B cell (primary cell): ENCODE data around the gene ZFP28. TPM values are rescaled to one million over a fixed set of nuclear protein-coding genes. Genes with fewer than 3 reads are reported as not detected.

Experiments used
- ATAC-seq: fragments of 200-7000 bp; cut with Tn5 transposase; one replicate; pipeline ENCODE4 v1.10.0; 2021; ENCODE audit warnings: low read depth, mild to moderate bottlenecking, moderate number of reproducible peaks, moderate library complexity
- CTCF ChIA-PET: fragments of 350-600 bp; sonication (Branson Sonifier 250); formaldehyde crosslinking; loops from one replicate; lab custom pipeline; 2021; ENCODE audit warnings: antibody characterized with exemption, inconsistent platforms; lab: Charles Lee
- POLR2A ChIA-PET: fragments of 350-600 bp; sonication (Branson Sonifier 250); formaldehyde crosslinking; loops from one replicate; lab custom pipeline; 2021; ENCODE audit warnings: antibody characterized with exemption; lab: Charles Lee
- DNase-seq: peaks from one replicate; pipeline ENCODE4 v3.0.0; 2013
- H2AFZ ChIP-seq: 2 replicates; pipeline ENCODE4 v1.6.1; 2012; ENCODE audit warnings: mild to moderate bottlenecking, low read depth, low read length; ENCODE audit not compliant: insufficient read depth, poor library complexity, severe bottlenecking
- H3K27ac ChIP-seq, 2 donors: 1 replicate in 1 of 2; 2 replicates in 1 of 2; pipeline ENCODE4 v1.5.1; 2012 to 2013; ENCODE audit warnings: low read length in 2 of 2, mild to moderate bottlenecking in 2 of 2, moderate library complexity in 1 of 2
- H3K27me3 ChIP-seq, 4 experiments: fragments of 200-600 bp in 1 of 4; sonication (generic) in 1 of 4; replicated peaks in 1 of 4; 1 replicate in 2 of 4; 2 replicates in 2 of 4; pipeline versions ENCODE4 v1.6.1 to v1.7.0; 2013 to 2016; ENCODE audit warnings: low read length in 3 of 4, mild to moderate bottlenecking in 2 of 4, mixed read lengths in 1 of 4, moderate library complexity in 1 of 4; ENCODE audit not compliant: insufficient read depth in 4 of 4, control insufficient read depth in 3 of 4; ENCODE audit errors: control extremely low read depth in 1 of 4
- H3K36me3 ChIP-seq, 2 experiments: replicated peaks in 1 of 2; 1 replicate in 1 of 2; 2 replicates in 1 of 2; pipeline versions ENCODE4 v1.6.1 to v1.7.1; 2013; ENCODE audit warnings: low read length in 1 of 2; ENCODE audit not compliant: insufficient read depth in 2 of 2, control insufficient read depth in 1 of 2; ENCODE audit errors: control extremely low read depth in 1 of 2, extremely low read depth in 1 of 2
- H3K4me1 ChIP-seq, 2 donors: fragments of 200-600 bp in 1 of 2; sonication (generic) in 1 of 2; 1 replicate in 1 of 2; 2 replicates in 1 of 2; pipeline versions ENCODE4 v1.5.1 to v1.6.1; 2013 to 2017; ENCODE audit warnings: low read length in 2 of 2; ENCODE audit not compliant: control insufficient read depth in 2 of 2, insufficient read depth in 2 of 2
- H3K4me2 ChIP-seq: replicated peaks from 2 replicates; pipeline ENCODE3; 2012; ENCODE audit warnings: mild to moderate bottlenecking, low read depth, low read length; ENCODE audit not compliant: poor library complexity, severe bottlenecking
- H3K4me3 ChIP-seq, 5 experiments: fragments of 200-600 bp in 1 of 5; sonication (generic) in 1 of 5; 1 replicate in 3 of 5; 2 replicates in 2 of 5; pipeline versions ENCODE4 v1.5.1 to v1.7.0; 2011 to 2016; ENCODE audit warnings: low read length in 4 of 5, mild to moderate bottlenecking in 4 of 5, low read depth in 2 of 5, control low read depth in 1 of 5, moderate library complexity in 1 of 5; ENCODE audit not compliant: insufficient read depth in 1 of 5; ENCODE audit errors: control extremely low read depth in 1 of 5, extremely low read depth in 1 of 5
- H3K79me2 ChIP-seq: fragments of 200-600 bp; sonication (generic); one replicate; pipeline ENCODE4 v1.6.0; 2016; ENCODE audit warnings: low read length; ENCODE audit not compliant: control insufficient read depth, insufficient read depth
- H3K9ac ChIP-seq: fragments of 200-600 bp; sonication (generic); 2 replicates; pipeline ENCODE4 v1.6.1; 2017; ENCODE audit warnings: mild to moderate bottlenecking, low read length, moderate library complexity
- H3K9me3 ChIP-seq, 3 donors: one replicate each; pipeline versions ENCODE4 v1.6.1 to v1.7.1; 2013; ENCODE audit warnings: low read length in 2 of 3; ENCODE audit not compliant: control insufficient read depth in 2 of 3, insufficient read depth in 1 of 3; ENCODE audit errors: control extremely low read depth in 1 of 3
- H4K20me1 ChIP-seq: 2 replicates; pipeline ENCODE4 v1.6.0; 2012; ENCODE audit warnings: mild to moderate bottlenecking, low read length; ENCODE audit not compliant: insufficient read depth, control insufficient read depth, poor library complexity, severe bottlenecking
- H3K27ac Mint-ChIP-seq: one replicate; pipeline ENCODE4 v1.8.0; 2021; ENCODE audit warnings: mixed read lengths
- H3K27me3 Mint-ChIP-seq: one replicate; pipeline ENCODE4 v1.8.0; 2021; ENCODE audit warnings: mixed read lengths
- H3K4me1 Mint-ChIP-seq: one replicate; pipeline ENCODE4 v1.8.0; 2021; ENCODE audit warnings: mixed read lengths
- H3K4me3 Mint-ChIP-seq: one replicate; pipeline ENCODE4 v1.8.0; 2021; ENCODE audit warnings: mixed read lengths
- H3K9me3 Mint-ChIP-seq: one replicate; pipeline ENCODE4 v1.8.0; 2022; ENCODE audit warnings: mixed read lengths; ENCODE audit not compliant: insufficient read depth
- EZH2 ChIP-seq: IDR thresholded peaks from 2 replicates; pipeline ENCODE4 v1.6.1; 2012; ENCODE audit warnings: borderline replicate concordance, low read depth, mild to moderate bottlenecking, moderate library complexity, low read length; ENCODE audit not compliant: insufficient read depth, poor library complexity, severe bottlenecking
- WGBS: methylation state at CpG from one replicate; pipeline ENCODE4 v1.1.5; 2013; ENCODE audit warnings: missing lambda C conversion rate; ENCODE audit not compliant: insufficient coverage; 5-methylcytosine and 5-hydroxymethylcytosine counted together
- intact Hi-C: fragments of 100-400 bp; cut with micrococcal nuclease; formaldehyde crosslinking; loops from one replicate; pipeline ENCODE4 v1.10.0; 2022
- polyA plus RNA-seq: library from polyadenylated mRNA; depleted of rRNA; stranded (reverse); fragments of >200 nt; gene quantifications from 2 replicates; pipeline ENCODE4 v1.2.3, GENCODE V29; 2012
- total RNA-seq, 2 donors: library from RNA; stranded (reverse); fragments of 120-200 nt in 1 of 2; gene quantifications; 1 replicate in 1 of 2; 2 replicates in 1 of 2; pipeline versions ENCODE4 v1.2.3 to v1.2.4, GENCODE V29; 2013 to 2022
- TF ChIP-seq, protein P1 (sequence below): fragments of 200-600 bp; IDR thresholded peaks from one replicate; pipeline ENCODE4 v1.8.0; 2022; ENCODE audit warnings: antibody characterized with exemption, mild to moderate bottlenecking

ZFP28 gene
- total and polyA plus RNA-seq, 2 donors (not counting 1 experiment from before 2014, with no cell fraction given), result 2.5 to 11.6 TPM

- H3K4me3 Mint-ChIP-seq, result no peak overlapping the region
Measured at GRCh38 chr19:56577719-56578602, 39.2 kb downstream of the ZFP28 start.

DNA sequence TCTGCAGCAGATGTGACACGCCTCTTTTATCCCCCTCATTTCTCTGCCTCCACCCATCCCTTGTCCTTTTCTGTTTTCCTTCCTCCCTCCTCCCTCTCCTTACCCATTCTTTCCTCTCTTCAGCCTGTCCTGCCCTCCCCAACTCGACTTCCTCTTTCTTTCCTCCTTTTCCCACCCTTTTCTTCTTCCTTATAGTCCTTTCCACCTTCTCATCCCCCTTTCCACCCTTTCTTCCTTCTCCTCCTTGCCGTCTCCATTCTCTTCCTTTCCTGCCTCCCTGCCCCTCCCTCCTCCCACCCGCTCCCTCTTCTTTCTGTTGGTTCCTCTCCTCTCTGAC lies 55.7 kb downstream of the ZFP28 start:
- Histone ChIP-seq H3K9ac (peak overlapping the region; percentile 91), H2AFZ (peak overlapping the region; percentile 100), H3K4me3 (peak overlapping the region in 3 of 5 experiments; percentile 68 to 88 (median 81)), H3K27ac (peak overlapping the region in 1 of 2 donors; percentile 88), H3K4me1 (peaks cover 11 to 20% of the 10 kb centered on the region in 2 donors), H3K4me2 (peak overlapping the region; percentile 96), H3K27me3 (peaks cover 0 to 7% (median 0%) of the 10 kb centered on the region in 4 experiments), H4K20me1 (no peaks in the 10 kb centered on the region), H3K9me3 (peaks cover 0 to 23% (median 1%) of the 10 kb centered on the region in 3 donors), H3K79me2 (peaks cover 39% of the 10 kb centered on the region), H3K36me3 (no peaks in the 10 kb centered on the region)
- ATAC-seq (no peak), DNase-seq (no peak)
- Mint-ChIP-seq H3K27ac (peak overlapping the region; percentile 76), H3K4me1 (peaks cover 19% of the 10 kb centered on the region), H3K27me3 (no peaks in the 10 kb centered on the region), H3K4me3 (peak overlapping the region; percentile 93), H3K9me3 (peaks cover 5% of the 10 kb centered on the region)
- intact Hi-C loops, result loop anchor here (10.0 kb wide), 1 partner anchor 50 kb away; no protein-coding TSS in a partner anchor
- TF ChIP-seq, protein P1, sequence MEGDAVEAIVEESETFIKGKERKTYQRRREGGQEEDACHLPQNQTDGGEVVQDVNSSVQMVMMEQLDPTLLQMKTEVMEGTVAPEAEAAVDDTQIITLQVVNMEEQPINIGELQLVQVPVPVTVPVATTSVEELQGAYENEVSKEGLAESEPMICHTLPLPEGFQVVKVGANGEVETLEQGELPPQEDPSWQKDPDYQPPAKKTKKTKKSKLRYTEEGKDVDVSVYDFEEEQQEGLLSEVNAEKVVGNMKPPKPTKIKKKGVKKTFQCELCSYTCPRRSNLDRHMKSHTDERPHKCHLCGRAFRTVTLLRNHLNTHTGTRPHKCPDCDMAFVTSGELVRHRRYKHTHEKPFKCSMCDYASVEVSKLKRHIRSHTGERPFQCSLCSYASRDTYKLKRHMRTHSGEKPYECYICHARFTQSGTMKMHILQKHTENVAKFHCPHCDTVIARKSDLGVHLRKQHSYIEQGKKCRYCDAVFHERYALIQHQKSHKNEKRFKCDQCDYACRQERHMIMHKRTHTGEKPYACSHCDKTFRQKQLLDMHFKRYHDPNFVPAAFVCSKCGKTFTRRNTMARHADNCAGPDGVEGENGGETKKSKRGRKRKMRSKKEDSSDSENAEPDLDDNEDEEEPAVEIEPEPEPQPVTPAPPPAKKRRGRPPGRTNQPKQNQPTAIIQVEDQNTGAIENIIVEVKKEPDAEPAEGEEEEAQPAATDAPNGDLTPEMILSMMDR, result no peak
- no peak for TF ChIP-seq EZH2
- ChIA-PET CTCF (no interaction called here), POLR2A (interaction anchor here (1.0 to 1.2 kb wide), 2 partner anchors 55 to 201 kb away, joined by 8 to 19 read pairs; partner anchors contain the start of genes ZFP28 and ZNF582)
- WGBS, result 79% methylated on average over 4 of the region's 4 CpGs

More at GRCh38 chr19:56577719-56578602, 39.2 kb downstream of the ZFP28 start:
- no peaks in the 10 kb centered on the region for H4K20me1 ChIP-seq
- H3K36me3 ChIP-seq, result peaks cover 7 to 18% of the 10 kb centered on the region in 2 experiments
- H3K27me3 ChIP-seq, result no peaks in the 10 kb centered on the region
- H3K4me2 ChIP-seq, result no peak overlapping the region
- H3K9ac ChIP-seq, result no peak overlapping the region
- no peaks in the 10 kb centered on the region for H3K4me1 ChIP-seq
- DNase-seq (no peak), ATAC-seq (no peak)
- CTCF ChIA-PET, result no interaction called here
- no peaks in the 10 kb centered on the region for H3K79me2 ChIP-seq
- H3K27ac ChIP-seq, result no peak overlapping the region
- peak overlapping the region in 1 of 5 experiments; percentile 13 for H3K4me3 ChIP-seq
- POLR2A ChIA-PET, result no interaction called here
- WGBS, result over 99% methylated on average over 9 of the region's 11 CpGs
- TF ChIP-seq EZH2, result no peak
- no peaks in the 10 kb centered on the region for H3K4me1 Mint-ChIP-seq
- peaks cover 19 to 93% (median 28%) of the 10 kb centered on the region in 3 donors for H3K9me3 ChIP-seq
- intact Hi-C loops, result no loop called here
- no peak overlapping the region for H2AFZ ChIP-seq
- peaks cover 29% of the 10 kb centered on the region for H3K9me3 Mint-ChIP-seq
- no peak overlapping the region for H3K27ac Mint-ChIP-seq
- H3K27me3 Mint-ChIP-seq, result no peaks in the 10 kb centered on the region
